Neural crest cell (in vitro differentiated cells): ENCODE results near the gene CMIP. TPM values are rescaled to one million over a fixed set of nuclear protein-coding genes. Genes with fewer than 3 reads are reported as not detected.

Experiments used
- DNase-seq: peaks from one replicate; pipeline ENCODE4 v3.0.0; 2021; ENCODE audit warnings: low read depth, mixed read lengths, low spot score
- H3K27ac Mint-ChIP-seq: one replicate; pipeline ENCODE4 v1.8.0; 2021; ENCODE audit warnings: mild to moderate bottlenecking, mixed read lengths; ENCODE audit not compliant: unreplicated experiment
- H3K27me3 Mint-ChIP-seq: 2 replicates; pipeline ENCODE4 v1.8.0; 2021; ENCODE audit warnings: low read depth, mild to moderate bottlenecking, mixed read lengths
- H3K36me3 Mint-ChIP-seq: 2 replicates; pipeline ENCODE4 v1.8.0; 2021; ENCODE audit warnings: low read depth, mild to moderate bottlenecking, mixed read lengths
- H3K4me1 Mint-ChIP-seq: 2 replicates; pipeline ENCODE4 v1.8.0; 2021; ENCODE audit warnings: mixed read lengths
- H3K4me3 Mint-ChIP-seq: one replicate; pipeline ENCODE4 v1.8.0; 2021; ENCODE audit warnings: mild to moderate bottlenecking, mixed read lengths
- H3K9me3 Mint-ChIP-seq: 2 replicates; pipeline ENCODE4 v1.8.0; 2021; ENCODE audit warnings: mixed read lengths
- CTCF ChIP-seq: fragments of 200-600 bp; sonication (generic); conservative IDR thresholded peaks from 2 replicates; pipeline ENCODE4 v1.5.0; 2021; ENCODE audit warnings: antibody characterized with exemption, mild to moderate bottlenecking
- total RNA-seq: library from RNA; stranded (reverse); gene quantifications from 2 replicates; pipeline ENCODE4 v1.2.1, GENCODE V29; 2021

Gene CMIP
- total RNA-seq, 1 donor from 2014 or later = 41.2 TPM

- Mint-ChIP-seq H3K27ac (no peak overlapping the region), H3K4me1 (peaks cover 6% of the 10 kb centered on the region), H3K9me3 (peaks cover 2% of the 10 kb centered on the region), H3K4me3 (no peak overlapping the region), H3K36me3 (no peaks in the 10 kb centered on the region), H3K27me3 (no peaks in the 10 kb centered on the region)
- no peak for DNase-seq
- no peak for TF ChIP-seq CTCF
These were observed 19.8 kb upstream of the CMIP start for GRCh38 chr16:81424771-81425170.

- no peak overlapping the region for H3K4me3 Mint-ChIP-seq
- H3K36me3 Mint-ChIP-seq = no peaks in the 10 kb centered on the region
- H3K9me3 Mint-ChIP-seq = peaks cover 2% of the 10 kb centered on the region
- H3K27me3 Mint-ChIP-seq = no peaks in the 10 kb centered on the region
- H3K4me1 Mint-ChIP-seq = peaks cover 17% of the 10 kb centered on the region
- no peak for DNase-seq
- no peak overlapping the region for H3K27ac Mint-ChIP-seq
- TF ChIP-seq CTCF = no peak
These were observed 17.4 kb upstream of the CMIP start for GRCh38 chr16:81427219-81427618.

GRCh38 chr16:81429045-81429521 is 15.5 kb upstream of the CMIP start:
- peak overlapping the region; percentile 45 for H3K27ac Mint-ChIP-seq
- TF ChIP-seq CTCF = peak; percentile 59
- H3K4me1 Mint-ChIP-seq = peaks cover 17% of the 10 kb centered on the region
- DNase-seq = no peak
- no peaks in the 10 kb centered on the region for H3K36me3 Mint-ChIP-seq
- peaks cover 2% of the 10 kb centered on the region for H3K9me3 Mint-ChIP-seq
- H3K27me3 Mint-ChIP-seq = no peaks in the 10 kb centered on the region
- H3K4me3 Mint-ChIP-seq = no peak overlapping the region

- H3K4me3 Mint-ChIP-seq = no peak overlapping the region
- peak overlapping the region; percentile 71 for H3K27ac Mint-ChIP-seq
These were observed 12.9 kb upstream of the CMIP start for GRCh38 chr16:81431554-81432353.

DNA sequence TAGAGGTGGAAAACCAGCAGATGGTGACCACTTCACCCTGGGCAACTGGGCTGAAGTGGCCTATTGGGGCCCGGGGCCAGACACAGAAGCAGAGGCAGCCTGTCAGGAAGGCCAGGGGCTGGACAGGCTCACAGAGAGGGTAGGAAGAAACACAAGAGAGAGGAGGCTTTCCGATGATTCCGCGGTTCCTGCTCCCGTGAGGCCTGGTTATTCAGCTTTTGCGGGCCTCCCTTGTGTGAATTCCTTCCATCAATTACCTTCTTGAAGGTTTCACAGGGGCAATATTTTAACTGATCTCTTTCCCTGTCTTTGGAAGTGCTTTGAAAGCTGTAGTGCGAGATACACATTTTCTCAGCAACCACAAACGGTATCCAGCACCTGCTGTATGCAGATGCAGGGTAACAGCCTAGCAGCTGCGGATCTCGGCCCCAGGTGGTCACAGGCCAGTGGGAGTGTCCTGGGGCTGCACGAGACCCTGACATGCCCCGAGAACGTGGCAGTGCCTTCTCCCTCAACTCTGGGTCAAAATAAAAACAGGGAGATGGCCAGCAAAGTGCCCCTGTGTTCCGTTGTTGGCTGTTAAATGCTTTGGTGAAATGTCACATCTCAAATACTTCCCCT is 11.6 kb upstream of the CMIP start:
- no peak overlapping the region for H3K27ac Mint-ChIP-seq
- no peaks in the 10 kb centered on the region for H3K36me3 Mint-ChIP-seq
- TF ChIP-seq CTCF = no peak
- peaks cover 17% of the 10 kb centered on the region for H3K4me1 Mint-ChIP-seq
- DNase-seq = no peak
- H3K9me3 Mint-ChIP-seq = no peaks in the 10 kb centered on the region
- H3K4me3 Mint-ChIP-seq = no peak overlapping the region
- peaks cover 7% of the 10 kb centered on the region for H3K27me3 Mint-ChIP-seq

More at GRCh38 chr16:81431554-81432353, 12.9 kb upstream of the CMIP start:
- DNase-seq = no peak
- peaks cover 4% of the 10 kb centered on the region for H3K27me3 Mint-ChIP-seq
- H3K9me3 Mint-ChIP-seq = peaks cover 2% of the 10 kb centered on the region
- no peak for TF ChIP-seq CTCF
- peaks cover 17% of the 10 kb centered on the region for H3K4me1 Mint-ChIP-seq
- no peaks in the 10 kb centered on the region for H3K36me3 Mint-ChIP-seq
